Mesothelial cell of epicardium (in vitro differentiated cells): ENCODE data around the gene ENDOV. TPM values are rescaled to one million over a fixed set of nuclear protein-coding genes. Genes with fewer than 3 reads are reported as not detected.

Experiments
- DNase-seq, 2 experiments: peaks; one replicate each; pipeline ENCODE4 v3.0.0; 2021; ENCODE audit warnings: low spot score in 2 of 2; ENCODE audit not compliant: unreplicated experiment in 2 of 2
- H3K27ac Mint-ChIP-seq: 2 replicates; pipeline ENCODE4 v1.8.0; 2021; ENCODE audit warnings: mixed read lengths
- H3K27me3 Mint-ChIP-seq: 2 replicates; pipeline ENCODE4 v1.8.0; 2021; ENCODE audit warnings: low read depth, mixed read lengths
- H3K36me3 Mint-ChIP-seq: 2 replicates; pipeline ENCODE4 v1.8.0; 2021; ENCODE audit warnings: mixed read lengths
- H3K4me1 Mint-ChIP-seq: 2 replicates; pipeline ENCODE4 v1.8.0; 2021; ENCODE audit warnings: mixed read lengths
- H3K4me3 Mint-ChIP-seq: 2 replicates; pipeline ENCODE4 v1.8.0; 2021; ENCODE audit warnings: mild to moderate bottlenecking, moderate library complexity, mixed read lengths
- H3K9me3 Mint-ChIP-seq: 2 replicates; pipeline ENCODE4 v1.8.0; 2021; ENCODE audit warnings: mixed read lengths
- CTCF ChIP-seq: fragments of 200-600 bp; sonication (generic); IDR thresholded peaks from one replicate; pipeline ENCODE4 v1.5.0; 2021; ENCODE audit warnings: antibody characterized with exemption; ENCODE audit not compliant: unreplicated experiment
- total RNA-seq: library from RNA; stranded (reverse); gene quantifications from 3 replicates; pipeline ENCODE4 v1.2.1, GENCODE V29; 2021

Gene ENDOV
- total RNA-seq, 1 donor from 2014 or later: 43.0 TPM

GRCh38 chr17:80423536-80424225 is 8.7 kb downstream of the ENDOV start:
- no peak overlapping the region for H3K27ac Mint-ChIP-seq
- no peaks in the 10 kb centered on the region for H3K36me3 Mint-ChIP-seq
- H3K9me3 Mint-ChIP-seq: no peaks in the 10 kb centered on the region
- H3K4me3 Mint-ChIP-seq: no peak overlapping the region
- TF ChIP-seq CTCF: no peak
- no peak for DNase-seq
- H3K4me1 Mint-ChIP-seq: no peaks in the 10 kb centered on the region
- no peaks in the 10 kb centered on the region for H3K27me3 Mint-ChIP-seq

- Mint-ChIP-seq H3K4me3 (no peak overlapping the region), H3K27me3 (no peaks in the 10 kb centered on the region), H3K27ac (no peak overlapping the region), H3K36me3 (no peaks in the 10 kb centered on the region), H3K9me3 (no peaks in the 10 kb centered on the region), H3K4me1 (no peaks in the 10 kb centered on the region)
- no peak for DNase-seq
- no peak for TF ChIP-seq CTCF
Observed at GRCh38 chr17:80424261-80424660, 9.3 kb downstream of the ENDOV start.

- TF ChIP-seq CTCF: no peak
- Mint-ChIP-seq H3K27ac (no peak overlapping the region), H3K4me1 (no peaks in the 10 kb centered on the region), H3K4me3 (no peak overlapping the region), H3K36me3 (no peaks in the 10 kb centered on the region), H3K27me3 (no peaks in the 10 kb centered on the region), H3K9me3 (no peaks in the 10 kb centered on the region)
- DNase-seq: no peak
Observed at GRCh38 chr17:80424878-80425765, 10.2 kb downstream of the ENDOV start.

- H3K27me3 Mint-ChIP-seq: no peaks in the 10 kb centered on the region
- H3K9me3 Mint-ChIP-seq: no peaks in the 10 kb centered on the region
- DNase-seq: no peak
- H3K4me3 Mint-ChIP-seq: no peak overlapping the region
- H3K27ac Mint-ChIP-seq: no peak overlapping the region
- no peak for TF ChIP-seq CTCF
- H3K4me1 Mint-ChIP-seq: no peaks in the 10 kb centered on the region
- H3K36me3 Mint-ChIP-seq: no peaks in the 10 kb centered on the region
Observed at GRCh38 chr17:80425835-80426426, 11.0 kb downstream of the ENDOV start.

- peak; percentile 96 for TF ChIP-seq CTCF
- Mint-ChIP-seq H3K27me3 (no peaks in the 10 kb centered on the region), H3K4me3 (no peak overlapping the region), H3K9me3 (no peaks in the 10 kb centered on the region), H3K27ac (no peak overlapping the region), H3K36me3 (no peaks in the 10 kb centered on the region), H3K4me1 (no peaks in the 10 kb centered on the region)
- DNase-seq: peak; percentile 75 to 89
Observed at GRCh38 chr17:80426671-80427326, 11.8 kb downstream of the ENDOV start.
